Tibial nerve (tissue), 4 donors: ENCODE results near the gene TMCO4.

ENCODE experiments used
- EP300 ChIP-seq, 2 donors: sonication (generic); formaldehyde crosslinking; IDR thresholded peaks; one replicate each; pipeline ENCODE4 v1.6.1; 2017; ENCODE audit warnings: antibody characterized with exemption in 2 of 2, mild to moderate bottlenecking in 1 of 2
- POLR2A ChIP-seq, 2 donors: fragments of 450-650 bp; IDR thresholded peaks; one replicate each; pipeline ENCODE4 v1.6.1; 2017; ENCODE audit warnings: antibody characterized with exemption in 2 of 2, mild to moderate bottlenecking in 2 of 2, moderate library complexity in 2 of 2
- TF ChIP-seq, protein P1 (sequence below), 5 experiments: fragments of 200-600 bp in 3 of 5; fragments of 450-650 bp in 2 of 5; sonication (generic) in 3 of 5; IDR thresholded peaks; one replicate each; pipeline ENCODE4 v1.5.1; 2016 to 2019; ENCODE audit warnings: antibody characterized with exemption in 5 of 5, mild to moderate bottlenecking in 3 of 5, moderate library complexity in 2 of 5

- TF ChIP-seq, protein P1, sequence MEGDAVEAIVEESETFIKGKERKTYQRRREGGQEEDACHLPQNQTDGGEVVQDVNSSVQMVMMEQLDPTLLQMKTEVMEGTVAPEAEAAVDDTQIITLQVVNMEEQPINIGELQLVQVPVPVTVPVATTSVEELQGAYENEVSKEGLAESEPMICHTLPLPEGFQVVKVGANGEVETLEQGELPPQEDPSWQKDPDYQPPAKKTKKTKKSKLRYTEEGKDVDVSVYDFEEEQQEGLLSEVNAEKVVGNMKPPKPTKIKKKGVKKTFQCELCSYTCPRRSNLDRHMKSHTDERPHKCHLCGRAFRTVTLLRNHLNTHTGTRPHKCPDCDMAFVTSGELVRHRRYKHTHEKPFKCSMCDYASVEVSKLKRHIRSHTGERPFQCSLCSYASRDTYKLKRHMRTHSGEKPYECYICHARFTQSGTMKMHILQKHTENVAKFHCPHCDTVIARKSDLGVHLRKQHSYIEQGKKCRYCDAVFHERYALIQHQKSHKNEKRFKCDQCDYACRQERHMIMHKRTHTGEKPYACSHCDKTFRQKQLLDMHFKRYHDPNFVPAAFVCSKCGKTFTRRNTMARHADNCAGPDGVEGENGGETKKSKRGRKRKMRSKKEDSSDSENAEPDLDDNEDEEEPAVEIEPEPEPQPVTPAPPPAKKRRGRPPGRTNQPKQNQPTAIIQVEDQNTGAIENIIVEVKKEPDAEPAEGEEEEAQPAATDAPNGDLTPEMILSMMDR (IDR thresholded peaks at IDR 0.05) = no peak
- TF ChIP-seq POLR2A (IDR thresholded peaks at IDR 0.05) = no peak
- TF ChIP-seq EP300 (IDR thresholded peaks at IDR 0.05) = no peak
Observed at GRCh38 chr1:19710825-19711611, 88.7 kb downstream of the TMCO4 start.
